Measurements from ENCODE around the gene PRPF6. TPM values are rescaled to one million over a fixed set of nuclear protein-coding genes. Genes with fewer than 3 reads are reported as not detected.

PRPF6 gene
- total RNA-seq, 2 donors from 2014 or later: 32.9 to 43.6 TPM

GRCh38 chr20:63935447-63935846, 45.5 kb upstream of the PRPF6 start:
- no peak for TF ChIP-seq CTCF (IDR thresholded peaks at IDR 0.05)
- H3K27ac ChIP-seq: no peak overlapping the region
- H3K36me3 ChIP-seq: peaks cover 71% of the 10 kb centered on the region
- H3K27me3 ChIP-seq: no peaks in the 10 kb centered on the region
- H3K4me3 ChIP-seq: no peak overlapping the region
- H3K4me1 ChIP-seq: peaks cover 0 to 13% of the 10 kb centered on the region in 2 donors
- H3K9me3 ChIP-seq: no peaks in the 10 kb centered on the region
- no peak for DNase-seq (ENCODE audit: low spot score)

GRCh38 chr20:63937596-63937995, 43.3 kb upstream of the PRPF6 start:
- H3K4me3 ChIP-seq: no peak overlapping the region
- peaks cover 63% of the 10 kb centered on the region for H3K36me3 ChIP-seq
- DNase-seq (ENCODE audit: low spot score): no peak
- H3K27me3 ChIP-seq: no peaks in the 10 kb centered on the region
- TF ChIP-seq CTCF (IDR thresholded peaks at IDR 0.05): no peak
- H3K9me3 ChIP-seq: no peaks in the 10 kb centered on the region
- peaks cover 0 to 17% of the 10 kb centered on the region in 2 donors for H3K4me1 ChIP-seq
- H3K27ac ChIP-seq: no peak overlapping the region

- Histone ChIP-seq H3K4me1 (peaks cover 0 to 16% of the 10 kb centered on the region in 2 donors), H3K27me3 (no peaks in the 10 kb centered on the region), H3K4me3 (no peak overlapping the region), H3K36me3 (peaks cover 75% of the 10 kb centered on the region), H3K9me3 (no peaks in the 10 kb centered on the region), H3K27ac (no peak overlapping the region)
- no peak for DNase-seq (ENCODE audit: low spot score)
- TF ChIP-seq CTCF (IDR thresholded peaks at IDR 0.05): no peak
Measured at GRCh38 chr20:63939061-63939935, 41.6 kb upstream of the PRPF6 start.

- no peak for TF ChIP-seq CTCF (IDR thresholded peaks at IDR 0.05)
- H3K4me1 ChIP-seq: peaks cover 0 to 21% of the 10 kb centered on the region in 2 donors
- DNase-seq (ENCODE audit: low spot score): no peak
- H3K4me3 ChIP-seq: no peak overlapping the region
- no peaks in the 10 kb centered on the region for H3K27me3 ChIP-seq
- no peaks in the 10 kb centered on the region for H3K9me3 ChIP-seq
- H3K36me3 ChIP-seq: peaks cover 78% of the 10 kb centered on the region
- H3K27ac ChIP-seq: no peak overlapping the region
Measured at GRCh38 chr20:63940071-63940471, 40.9 kb upstream of the PRPF6 start.

- Histone ChIP-seq H3K36me3 (peaks cover 78% of the 10 kb centered on the region), H3K4me1 (peaks cover 0 to 27% of the 10 kb centered on the region in 2 donors), H3K27ac (no peak overlapping the region), H3K9me3 (no peaks in the 10 kb centered on the region), H3K4me3 (no peak overlapping the region), H3K27me3 (no peaks in the 10 kb centered on the region)
- no peak for TF ChIP-seq CTCF (IDR thresholded peaks at IDR 0.05)
- no peak for DNase-seq (ENCODE audit: low spot score)
Measured at GRCh38 chr20:63940472-63941266, 40.3 kb upstream of the PRPF6 start.
